H1 (cell line): ENCODE measurements around the gene SNX17. TPM values are rescaled to one million over a fixed set of nuclear protein-coding genes. Genes with fewer than 3 reads are reported as not detected.

Experiments
- CBX5 ChIP-seq: fragments of 300-800, 300-1000 bp; sonication (generic); IDR thresholded peaks from 2 replicates; pipeline ENCODE4 v1.7.1; 2016; ENCODE audit warnings: antibody characterized with exemption, low read length, low read depth
- CHD1 ChIP-seq: IDR thresholded peaks from 2 replicates; pipeline ENCODE4 v1.6.1; 2012; ENCODE audit warnings: low read depth, low read length, improper control_type of control experiment
- CREB1 ChIP-seq: IDR thresholded peaks from 2 replicates; pipeline ENCODE4 v1.6.1; 2012; ENCODE audit warnings: inconsistent platforms
- HDAC2 ChIP-seq, 2 experiments: fragments of 300-600 bp in 1 of 2; sonication (generic) in 1 of 2; IDR thresholded peaks; 2 replicates each; pipeline ENCODE4 v1.6.1; 2011 to 2012; ENCODE audit warnings: low read depth in 2 of 2, low read length in 2 of 2, mild to moderate bottlenecking in 2 of 2, moderate library complexity in 2 of 2, borderline replicate concordance in 1 of 2, inconsistent platforms in 1 of 2
- TAF1 ChIP-seq: IDR thresholded peaks from 2 replicates; pipeline ENCODE4 v1.6.1; 2011; ENCODE audit warnings: mild to moderate bottlenecking, low read depth, low read length
- TCF12 ChIP-seq: IDR thresholded peaks from 2 replicates; pipeline ENCODE4 v1.6.1; 2011; ENCODE audit warnings: low read depth, mild to moderate bottlenecking, low read length
- polyA plus RNA-seq, 7 experiments: library from polyadenylated mRNA; depleted of rRNA in 3 of 7; stranded (reverse) in 5 of 7; unstranded in 2 of 7; fragments of >200 nt in 5 of 7; fragments of 200-250 nt in 2 of 7; gene quantifications; 1 replicate in 5 of 7; 2 replicates in 1 of 7; 4 replicates in 1 of 7; pipeline versions ENCODE4 v1.2.1 to v1.2.3, GENCODE V29; 2011 to 2013; ENCODE audit warnings: missing spikeins in 2 of 7, mixed read lengths in 2 of 7
- total RNA-seq: library from RNA; stranded (reverse); fragmentation: NEBNext Ultra II Directional; extraction: Animal tissue kit (Norgen Biotek cat#: 25700); gene quantifications from 2 replicates; pipeline ENCODE4 v1.2.1, GENCODE V29; 2021
- TF ChIP-seq, protein P1 (sequence below), 3 experiments: IDR thresholded peaks; 1 replicate in 2 of 3; 2 replicates in 1 of 3; pipeline versions ENCODE4 v1.5.1 to v1.6.1; 2011; ENCODE audit warnings: low read length in 3 of 3, mild to moderate bottlenecking in 3 of 3, inconsistent platforms in 2 of 3, low read depth in 1 of 3, moderate library complexity in 1 of 3; ENCODE audit not compliant: insufficient read depth in 1 of 3; ENCODE audit errors: control extremely low read depth in 1 of 3
- TF ChIP-seq, protein P2 (sequence below): IDR thresholded peaks from 2 replicates; pipeline ENCODE4 v1.6.1; 2011; ENCODE audit warnings: low read depth, mild to moderate bottlenecking, low read length; ENCODE audit not compliant: insufficient read depth

The SNX17 gene
- total and polyA plus RNA-seq, 2 of the 8 experiments (the other 6 are each of a cell fraction or from before 2014, with no cell fraction given) = 54.9 to 66.2 TPM

DNA sequence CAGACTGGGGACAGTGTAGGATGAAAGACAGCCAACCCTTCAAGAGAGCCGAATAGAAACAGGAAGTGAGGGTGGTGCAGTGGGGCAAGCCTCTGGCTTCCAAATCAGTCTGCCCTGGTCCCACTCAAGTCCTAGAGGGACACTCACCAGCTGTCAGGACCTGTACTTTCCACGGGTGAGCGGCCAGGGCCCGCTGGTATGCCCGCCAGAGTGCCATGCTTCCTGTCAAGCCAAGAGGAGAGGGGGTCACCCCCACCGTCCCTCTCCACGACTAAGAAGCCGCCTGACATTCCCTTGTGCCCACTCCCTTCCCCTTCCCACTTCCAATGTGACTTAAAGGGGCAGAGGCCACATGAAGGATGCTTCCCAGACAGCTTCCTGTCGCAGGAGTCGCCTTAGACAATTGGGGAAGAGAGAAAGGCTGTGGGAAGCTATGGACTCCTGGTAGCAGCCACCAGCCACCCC is 48.1 kb upstream of the SNX17 start (continued):
- TF ChIP-seq, protein P1, sequence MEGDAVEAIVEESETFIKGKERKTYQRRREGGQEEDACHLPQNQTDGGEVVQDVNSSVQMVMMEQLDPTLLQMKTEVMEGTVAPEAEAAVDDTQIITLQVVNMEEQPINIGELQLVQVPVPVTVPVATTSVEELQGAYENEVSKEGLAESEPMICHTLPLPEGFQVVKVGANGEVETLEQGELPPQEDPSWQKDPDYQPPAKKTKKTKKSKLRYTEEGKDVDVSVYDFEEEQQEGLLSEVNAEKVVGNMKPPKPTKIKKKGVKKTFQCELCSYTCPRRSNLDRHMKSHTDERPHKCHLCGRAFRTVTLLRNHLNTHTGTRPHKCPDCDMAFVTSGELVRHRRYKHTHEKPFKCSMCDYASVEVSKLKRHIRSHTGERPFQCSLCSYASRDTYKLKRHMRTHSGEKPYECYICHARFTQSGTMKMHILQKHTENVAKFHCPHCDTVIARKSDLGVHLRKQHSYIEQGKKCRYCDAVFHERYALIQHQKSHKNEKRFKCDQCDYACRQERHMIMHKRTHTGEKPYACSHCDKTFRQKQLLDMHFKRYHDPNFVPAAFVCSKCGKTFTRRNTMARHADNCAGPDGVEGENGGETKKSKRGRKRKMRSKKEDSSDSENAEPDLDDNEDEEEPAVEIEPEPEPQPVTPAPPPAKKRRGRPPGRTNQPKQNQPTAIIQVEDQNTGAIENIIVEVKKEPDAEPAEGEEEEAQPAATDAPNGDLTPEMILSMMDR (IDR thresholded peaks at IDR 0.05; ENCODE audit: control extremely low read depth in 1 of 3, insufficient read depth in 1 of 3, low read depth in 1 of 3, low read length in 3 of 3) = no peak
- TF ChIP-seq TCF12 (no peak), HDAC2 (IDR thresholded peaks at IDR 0.05; ENCODE audit: borderline replicate concordance in 1 of 2, low read depth in 2 of 2, low read length in 2 of 2) (no peak; a peak in 1 of 4 replicates), TAF1 (no peak), CHD1 (no peak), CBX5 (no peak), CREB1 (no peak)
- TF ChIP-seq, protein P2, sequence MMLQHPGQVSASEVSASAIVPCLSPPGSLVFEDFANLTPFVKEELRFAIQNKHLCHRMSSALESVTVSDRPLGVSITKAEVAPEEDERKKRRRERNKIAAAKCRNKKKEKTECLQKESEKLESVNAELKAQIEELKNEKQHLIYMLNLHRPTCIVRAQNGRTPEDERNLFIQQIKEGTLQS = no peak
